ENCODE measurements around the gene MYLK. TPM values are rescaled to one million over a fixed set of nuclear protein-coding genes. Genes with fewer than 3 reads are reported as not detected.

Gene MYLK
- total RNA-seq, 1 donor from 2014 or later = 196 TPM

- Histone ChIP-seq H3K36me3 (peaks cover 45 to 70% of the 10 kb centered on the region in 2 donors), H3K27ac (peak overlapping the region; percentile 16 to 62), H3K4me1 (peaks cover 15 to 32% of the 10 kb centered on the region in 2 donors)
Observed at GRCh38 chr3:123621850-123622189, 262.3 kb downstream of the MYLK start.

GRCh38 chr3:123621186-123621849, 262.8 kb downstream of the MYLK start:
- Histone ChIP-seq H3K36me3 (peaks cover 45 to 70% of the 10 kb centered on the region in 2 donors), H3K27me3 (no peaks in the 10 kb centered on the region), H3K4me1 (peaks cover 15 to 37% of the 10 kb centered on the region in 2 donors), H3K27ac (peak overlapping the region; percentile 45 to 62), H3K4me3 (no peak overlapping the region), H3K9me3 (no peaks in the 10 kb centered on the region)
- no peak for DNase-seq (ENCODE audit: low spot score in 2 of 2)
- intact Hi-C loops (cut with DNase I) = no loop called here
- TF ChIP-seq CTCF (IDR thresholded peaks at IDR 0.05) = no peak

More at GRCh38 chr3:123621850-123622189, 262.3 kb downstream of the MYLK start:
- no peak overlapping the region for H3K4me3 ChIP-seq
- DNase-seq (ENCODE audit: low spot score in 2 of 2) = no peak
- no peaks in the 10 kb centered on the region for H3K27me3 ChIP-seq
- intact Hi-C loops (cut with DNase I) = no loop called here
- no peak for TF ChIP-seq CTCF (IDR thresholded peaks at IDR 0.05)
- no peaks in the 10 kb centered on the region for H3K9me3 ChIP-seq

GRCh38 chr3:123620343-123620742, 263.8 kb downstream of the MYLK start:
- Histone ChIP-seq H3K9me3 (no peaks in the 10 kb centered on the region), H3K27me3 (no peaks in the 10 kb centered on the region), H3K27ac (peak overlapping the region; percentile 62 to 68), H3K4me3 (peak overlapping the region in 1 of 2 donors; percentile 41), H3K36me3 (peaks cover 46 to 68% of the 10 kb centered on the region in 2 donors), H3K4me1 (peaks cover 15 to 37% of the 10 kb centered on the region in 2 donors)
- intact Hi-C loops (cut with DNase I) = no loop called here
- DNase-seq (ENCODE audit: low spot score in 2 of 2) = no peak
- no peak for TF ChIP-seq CTCF (IDR thresholded peaks at IDR 0.05)

GRCh38 chr3:123618768-123619484, 265.2 kb downstream of the MYLK start:
- peak; percentile 70 to 94 for DNase-seq (ENCODE audit: low spot score in 2 of 2)
- TF ChIP-seq CTCF (IDR thresholded peaks at IDR 0.05) = peak in 1 of 3 experiments; percentile 6
- Histone ChIP-seq H3K27ac (peak overlapping the region; percentile 62 to 68), H3K27me3 (no peaks in the 10 kb centered on the region), H3K36me3 (peaks cover 41 to 67% of the 10 kb centered on the region in 2 donors), H3K4me1 (peaks cover 15 to 39% of the 10 kb centered on the region in 2 donors), H3K4me3 (peak overlapping the region; percentile 14 to 41), H3K9me3 (no peaks in the 10 kb centered on the region)
- intact Hi-C loops (cut with DNase I) = no loop called here

GRCh38 chr3:123618076-123618708, 265.9 kb downstream of the MYLK start:
- Histone ChIP-seq H3K36me3 (peaks cover 35 to 64% of the 10 kb centered on the region in 2 donors), H3K27ac (peak overlapping the region; percentile 62 to 68), H3K27me3 (no peaks in the 10 kb centered on the region), H3K9me3 (no peaks in the 10 kb centered on the region), H3K4me1 (peaks cover 15 to 47% of the 10 kb centered on the region in 2 donors), H3K4me3 (peak overlapping the region in 1 of 2 donors; percentile 41)
- intact Hi-C loops (cut with DNase I) = no loop called here
- no peak for TF ChIP-seq CTCF (IDR thresholded peaks at IDR 0.05)
- DNase-seq (ENCODE audit: low spot score in 2 of 2) = no peak

Data from ascending aorta (tissue), 2 donors.